GM19372 (cell line): ENCODE results near the gene ITIH3.

ENCODE experiments used
- ATAC-seq: cut with Tn5 transposase; IDR thresholded peaks from one replicate; pipeline ENCODE4 v1.9.1; 2021; ENCODE audit warnings: mild to moderate bottlenecking, low read depth, moderate library complexity; ENCODE audit not compliant: unreplicated experiment

ITIH3 gene

GRCh38 chr3:52819936-52820335, 25.3 kb downstream of the ITIH3 start:
- ATAC-seq, result no peak

GRCh38 chr3:52820736-52821135, 26.1 kb downstream of the ITIH3 start:
- no peak for ATAC-seq

GRCh38 chr3:52822363-52822762, 27.8 kb downstream of the ITIH3 start:
- ATAC-seq, result no peak

GRCh38 chr3:52824037-52824436, 29.4 kb downstream of the ITIH3 start:
- ATAC-seq, result no peak

GRCh38 chr3:52827441-52827840, 32.8 kb downstream of the ITIH3 start:
- no peak for ATAC-seq

- no peak for ATAC-seq
These were observed 33.3 kb downstream of the ITIH3 start for GRCh38 chr3:52827866-52828376.

GRCh38 chr3:52829482-52829881, 34.9 kb downstream of the ITIH3 start:
- ATAC-seq, result no peak

- no peak for ATAC-seq
These were observed 35.4 kb downstream of the ITIH3 start for GRCh38 chr3:52829906-52830463.

- no peak for ATAC-seq
These were observed 36.1 kb downstream of the ITIH3 start, which contains the start of gene ITIH4 for GRCh38 chr3:52830535-52831258. TSS of gene ITIH4 (minus strand) at chr3:52830672. CDS start at chr3:52830642, 30 bp downstream.

- no peak for ATAC-seq
These were observed 37.1 kb downstream of the ITIH3 start for GRCh38 chr3:52831500-52832301.

- ATAC-seq, result no peak
These were observed 38.6 kb downstream of the ITIH3 start for GRCh38 chr3:52833202-52833601.

GRCh38 chr3:52834871-52835501, 40.4 kb downstream of the ITIH3 start, which contains the start of gene MUSTN1:
TSS of gene MUSTN1 (minus strand) at chr3:52835019. CDS start at chr3:52834948, 71 bp downstream.
- ATAC-seq, result no peak

- ATAC-seq, result no peak
These were observed 41.3 kb downstream of the ITIH3 start for GRCh38 chr3:52835766-52836470.

- ATAC-seq, result no peak
These were observed 41.9 kb downstream of the ITIH3 start for GRCh38 chr3:52836471-52836845.

GRCh38 chr3:52836986-52837385, 42.4 kb downstream of the ITIH3 start:
- ATAC-seq, result no peak

- no peak for ATAC-seq
These were observed 44.1 kb downstream of the ITIH3 start for GRCh38 chr3:52838561-52839267.

- ATAC-seq, result no peak
These were observed 44.6 kb downstream of the ITIH3 start for GRCh38 chr3:52839268-52839575.

GRCh38 chr3:52839892-52840545, 45.4 kb downstream of the ITIH3 start:
- no peak for ATAC-seq
